HEK293 (cell line): ENCODE data around the gene FOXJ2.

Experiments
- CTCF ChIA-PET: fragments of 350-600 bp; formaldehyde crosslinking; extraction: SDS; loops from one replicate; lab custom pipeline; 2021; ENCODE audit warnings: antibody characterized with exemption; lab: Yijun Ruan, JAX
- POLR2A ChIA-PET: fragments of 300-600 bp; formaldehyde crosslinking; extraction: SDS; loops from one replicate; lab custom pipeline; 2020; ENCODE audit warnings: antibody characterized with exemption, inconsistent platforms; lab: Yijun Ruan, JAX
- H3K27ac ChIP-seq: fragments of 200-500 bp; sonication (Bioruptor generic); 2 replicates; pipeline ENCODE4 v1.5.1; 2014; ENCODE audit warnings: low read depth, low read length, control low read depth, inconsistent platforms; ENCODE audit errors: extremely low read depth
- H3K36me3 ChIP-seq, 2 experiments: fragments of 200-500 bp in 1 of 2; sonication (Bioruptor generic) in 1 of 2; 1 replicate in 1 of 2; 2 replicates in 1 of 2; pipeline ENCODE4 v1.5.1; 2014 to 2017; ENCODE audit warnings: inconsistent platforms in 2 of 2, low read length in 2 of 2; ENCODE audit not compliant: control insufficient read depth in 2 of 2, insufficient read depth in 1 of 2
- H3K4me1 ChIP-seq: fragments of 200-500 bp; sonication (Bioruptor generic); 2 replicates; pipeline ENCODE4 v1.5.1; 2014; ENCODE audit warnings: mild to moderate bottlenecking, low read length, inconsistent platforms; ENCODE audit not compliant: control insufficient read depth, insufficient read depth
- H3K4me3 ChIP-seq: 2 replicates; pipeline ENCODE4 v1.5.1; 2011; ENCODE audit warnings: low read depth, mild to moderate bottlenecking, control low read depth, low read length, moderate library complexity
- H3K9me3 ChIP-seq: fragments of 200-500 bp; sonication (Bioruptor generic); 2 replicates; pipeline ENCODE4 v1.5.1; 2014; ENCODE audit warnings: low read depth, low read length, inconsistent platforms; ENCODE audit not compliant: control insufficient read depth, insufficient read depth
- ATF2 ChIP-seq: fragments of 450-650 bp; formaldehyde crosslinking; IDR thresholded peaks from 2 replicates; pipeline ENCODE4 v1.5.1; 2016; ENCODE audit warnings: missing biosample characterization, missing genetic modification characterization, low read depth
- GFI1B ChIP-seq: fragments of 450-650 bp; formaldehyde crosslinking; IDR thresholded peaks from 2 replicates; pipeline ENCODE4 v1.5.1; 2016; ENCODE audit warnings: missing biosample characterization, missing genetic modification characterization
- GLIS1 ChIP-seq: fragments of 450-650 bp; formaldehyde crosslinking; IDR thresholded peaks from 2 replicates; pipeline ENCODE4 v1.5.1; 2016; ENCODE audit warnings: missing biosample characterization, missing genetic modification characterization
- HOXD13 ChIP-seq: sonication (generic); formaldehyde crosslinking; IDR thresholded peaks from 2 replicates; pipeline ENCODE4 v1.8.0; 2022; ENCODE audit warnings: missing genetic modification reagents, borderline replicate concordance
- OVOL3 ChIP-seq: fragments of 450-650 bp; formaldehyde crosslinking; IDR thresholded peaks from 2 replicates; pipeline ENCODE4 v1.5.1; 2016; ENCODE audit warnings: missing biosample characterization, missing genetic modification characterization
- PRDM1 ChIP-seq: fragments of 450-650 bp; formaldehyde crosslinking; IDR thresholded peaks from 2 replicates; pipeline ENCODE4; 2016; ENCODE audit warnings: missing biosample characterization, missing genetic modification characterization
- ZBTB49 ChIP-seq: fragments of 450-650 bp; formaldehyde crosslinking; IDR thresholded peaks from 2 replicates; pipeline ENCODE4 v1.5.1; 2016; ENCODE audit warnings: missing biosample characterization, missing genetic modification characterization, low read depth
- ZBTB6 ChIP-seq: fragments of 450-650 bp; formaldehyde crosslinking; IDR thresholded peaks from 2 replicates; pipeline ENCODE4 v1.5.1; 2017; ENCODE audit warnings: missing biosample characterization, missing genetic modification characterization
- ZNF114 ChIP-seq: fragments of 450-650 bp; formaldehyde crosslinking; IDR thresholded peaks from 2 replicates; pipeline ENCODE4 v1.5.0; 2017; ENCODE audit warnings: missing biosample characterization, missing genetic modification characterization
- ZNF157 ChIP-seq: fragments of 450-650 bp; formaldehyde crosslinking; IDR thresholded peaks from 2 replicates; pipeline ENCODE4 v1.5.1; 2016; ENCODE audit warnings: missing biosample characterization, missing genetic modification characterization
- ZNF214 ChIP-seq: fragments of 450-650 bp; formaldehyde crosslinking; IDR thresholded peaks from 2 replicates; pipeline ENCODE4 v1.5.1; 2017; ENCODE audit warnings: missing biosample characterization, mild to moderate bottlenecking, missing genetic modification characterization, borderline replicate concordance
- ZNF23 ChIP-seq: fragments of 450-650 bp; formaldehyde crosslinking; IDR thresholded peaks from 2 replicates; pipeline ENCODE4 v1.5.1; 2016; ENCODE audit warnings: missing biosample characterization, missing genetic modification characterization, borderline replicate concordance
- ZNF274 ChIP-seq, 2 experiments: fragments of 200-500 bp in 1 of 2; fragments of 450-650 bp in 1 of 2; sonication (Bioruptor generic) in 1 of 2; formaldehyde crosslinking in 1 of 2; IDR thresholded peaks; 2 replicates each; pipeline versions ENCODE4 v1.5.1 to v1.6.1; 2014 to 2016; ENCODE audit warnings: borderline replicate concordance in 1 of 2, inconsistent platforms in 1 of 2, low read length in 1 of 2, missing biosample characterization in 1 of 2, missing genetic modification characterization in 1 of 2
- ZNF398 ChIP-seq: fragments of 450-650 bp; formaldehyde crosslinking; IDR thresholded peaks from 2 replicates; pipeline ENCODE4 v1.5.1; 2017; ENCODE audit warnings: missing biosample characterization, missing genetic modification characterization
- ZNF449 ChIP-seq: fragments of 450-650 bp; formaldehyde crosslinking; IDR thresholded peaks from 2 replicates; pipeline ENCODE4 v1.5.1; 2017; ENCODE audit warnings: missing biosample characterization, mild to moderate bottlenecking, missing genetic modification characterization, moderate library complexity
- ZNF473 ChIP-seq: fragments of 450-650 bp; formaldehyde crosslinking; IDR thresholded peaks from 2 replicates; pipeline ENCODE4 v1.5.1; 2017; ENCODE audit warnings: missing biosample characterization, missing genetic modification characterization
- ZNF514 ChIP-seq: fragments of 450-650 bp; formaldehyde crosslinking; IDR thresholded peaks from 2 replicates; pipeline ENCODE4 v1.5.1; 2016; ENCODE audit warnings: missing biosample characterization, missing genetic modification characterization
- ZNF529 ChIP-seq: fragments of 450-650 bp; formaldehyde crosslinking; IDR thresholded peaks from 2 replicates; pipeline ENCODE4 v1.5.1; 2017; ENCODE audit warnings: missing genetic modification characterization, missing biosample characterization; ENCODE audit not compliant: insufficient replicate concordance
- ZNF555 ChIP-seq: fragments of 450-650 bp; formaldehyde crosslinking; conservative IDR thresholded peaks from 2 replicates; pipeline ENCODE4 v1.5.1; 2017; ENCODE audit warnings: missing biosample characterization, mild to moderate bottlenecking, missing genetic modification characterization, inconsistent platforms
- ZNF791 ChIP-seq: fragments of 450-650 bp; formaldehyde crosslinking; IDR thresholded peaks from 2 replicates; pipeline ENCODE4 v1.5.1; 2016; ENCODE audit warnings: missing biosample characterization, missing genetic modification characterization
- ZSCAN4 ChIP-seq: fragments of 450-650 bp; formaldehyde crosslinking; IDR thresholded peaks from 2 replicates; pipeline ENCODE4 v1.5.1; 2017; ENCODE audit warnings: missing biosample characterization, missing genetic modification characterization

Gene FOXJ2

GRCh38 chr12:8057306-8057705, 24.8 kb downstream of the FOXJ2 start:
- no peaks in the 10 kb centered on the region for H3K9me3 ChIP-seq
- peaks cover 0 to 18% of the 10 kb centered on the region in 2 experiments; a peak in 1 of 3 replicates for H3K36me3 ChIP-seq
- H3K4me3 ChIP-seq, result no peak overlapping the region
- H3K4me1 ChIP-seq, result no peaks in the 10 kb centered on the region
- H3K27ac ChIP-seq, result no peak overlapping the region
- POLR2A ChIA-PET, result no interaction called here
- no peak for TF ChIP-seq ZNF791
- no peak for TF ChIP-seq GLIS1 (tag by site-specific recombination)
- no peak for TF ChIP-seq ATF2 (tag by site-specific recombination)
- TF ChIP-seq ZNF274 (IDR thresholded peaks at IDR 0.05; ENCODE audit: low read length), result no peak
- no peak for TF ChIP-seq ZNF274 (tag by site-specific recombination; IDR thresholded peaks at IDR 0.05; ENCODE audit: borderline replicate concordance)
- CTCF ChIA-PET, result interaction anchor here (1.3 to 3.9 kb wide), 2 partner anchors 12 to 198 kb away, joined by 4 to 18 read pairs; no protein-coding TSS in a partner anchor

GRCh38 chr12:8057839-8058238, 25.3 kb downstream of the FOXJ2 start:
- CTCF ChIA-PET, result interaction anchor here (0.6 to 3.9 kb wide), 3 partner anchors 12 to 1138 kb away, joined by 3 to 18 read pairs (median 3); no protein-coding TSS in a partner anchor

GRCh38 chr12:8058506-8058905, 26.0 kb downstream of the FOXJ2 start:
- H3K9me3 ChIP-seq, result no peaks in the 10 kb centered on the region
- no peak overlapping the region for H3K4me3 ChIP-seq
- no peak overlapping the region for H3K27ac ChIP-seq
- CTCF ChIA-PET, result interaction anchor here (0.6 to 3.9 kb wide), 4 partner anchors 13 to 1139 kb away, joined by 3 to 18 read pairs (median 3); no protein-coding TSS in a partner anchor
- H3K36me3 ChIP-seq, result peaks cover 0 to 7% of the 10 kb centered on the region in 2 experiments; a peak in 1 of 3 replicates
- POLR2A ChIA-PET, result no interaction called here
- H3K4me1 ChIP-seq, result no peaks in the 10 kb centered on the region
- TF ChIP-seq ZBTB6 (tag by site-specific recombination), result no peak
- no peak for TF ChIP-seq ZNF529 (tag by site-specific recombination)
- no peak for TF ChIP-seq ZNF398 (tag by site-specific recombination)
- TF ChIP-seq ZSCAN4 (tag by site-specific recombination), result no peak
- no peak for TF ChIP-seq ZNF157 (tag by site-specific recombination)
- TF ChIP-seq ZNF473 (tag by site-specific recombination), result no peak
- TF ChIP-seq ZBTB49 (tag by site-specific recombination), result no peak
- TF ChIP-seq ZNF23, result no peak
- TF ChIP-seq OVOL3 (tag by site-specific recombination), result no peak
- TF ChIP-seq ZNF514 (tag by site-specific recombination), result no peak
- TF ChIP-seq ZNF114 (tag by site-specific recombination), result no peak
- TF ChIP-seq HOXD13, result no peak
- no peak for TF ChIP-seq ZNF214 (tag by site-specific recombination)
- no peak for TF ChIP-seq GFI1B (tag by site-specific recombination)

More at GRCh38 chr12:8057839-8058238, 25.3 kb downstream of the FOXJ2 start:
- H3K4me1 ChIP-seq, result no peaks in the 10 kb centered on the region
- TF ChIP-seq PRDM1 (tag by site-specific recombination), result no peak
- no peak for TF ChIP-seq ZNF555 (tag by site-specific recombination)
- 0 out of 2 replicates have a peak, but pooled peaks have one; percentile 40 for TF ChIP-seq ZNF449 (tag by site-specific recombination)
- POLR2A ChIA-PET, result no interaction called here
- no peak overlapping the region for H3K27ac ChIP-seq
- peaks cover 0 to 13% of the 10 kb centered on the region in 2 experiments; a peak in 1 of 3 replicates for H3K36me3 ChIP-seq
- no peaks in the 10 kb centered on the region for H3K9me3 ChIP-seq
- H3K4me3 ChIP-seq, result no peak overlapping the region
